Activated naive CD4-positive, alpha-beta T cell treated with anti-CD3 and anti-CD28 coated beads, Interleukin-2, amount 10 ng/mL, durations not matched to agents 5 hours and 36 hours (primary cell): ENCODE measurements around the gene TCFL5. TPM values are rescaled to one million over a fixed set of nuclear protein-coding genes. Genes with fewer than 3 reads are reported as not detected.

Experiments used
- total RNA-seq, 2 experiments: library from RNA; stranded (reverse); gene quantifications; one replicate each; pipeline ENCODE4 v1.2.3, GENCODE V29; 2021

Gene TCFL5
- total RNA-seq: 1 to 10 TPM; 9.5 to 9.9 TPM

DNA sequence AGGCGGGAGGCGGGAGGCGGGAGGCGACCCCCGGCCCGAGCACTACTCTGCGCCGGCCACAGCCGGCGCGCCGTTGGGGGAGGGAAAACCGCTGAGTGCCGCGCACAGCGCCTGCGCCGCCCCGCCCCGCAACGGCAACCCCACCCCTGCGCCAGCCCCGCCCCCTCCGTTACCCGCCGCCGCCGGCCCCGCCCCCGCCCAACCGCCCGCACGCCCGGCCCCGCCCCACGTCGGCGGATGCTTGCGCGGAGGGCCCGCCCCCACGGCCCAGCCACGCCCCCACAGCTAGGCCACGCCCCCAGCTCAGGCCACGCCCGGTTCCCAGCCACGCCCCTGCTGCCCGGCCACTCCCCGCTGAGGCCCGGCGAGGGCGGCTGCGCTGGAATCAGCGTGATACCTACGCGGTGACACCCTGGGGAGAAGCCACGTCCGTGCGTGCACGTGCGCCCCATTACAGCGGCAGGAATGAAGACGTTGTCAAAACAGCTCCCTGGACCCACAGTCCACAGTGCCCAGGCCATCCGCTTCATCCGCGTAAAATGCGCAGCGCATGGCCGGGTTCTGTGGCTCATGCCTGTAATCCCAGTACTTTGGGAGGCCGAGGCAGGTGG, at the start of gene TCFL5:
TCFL5 (minus strand) TSS at position 97 of the 611 bp plus-strand sequence. CDS start 152 bp downstream, outside the sequence.

DNA sequence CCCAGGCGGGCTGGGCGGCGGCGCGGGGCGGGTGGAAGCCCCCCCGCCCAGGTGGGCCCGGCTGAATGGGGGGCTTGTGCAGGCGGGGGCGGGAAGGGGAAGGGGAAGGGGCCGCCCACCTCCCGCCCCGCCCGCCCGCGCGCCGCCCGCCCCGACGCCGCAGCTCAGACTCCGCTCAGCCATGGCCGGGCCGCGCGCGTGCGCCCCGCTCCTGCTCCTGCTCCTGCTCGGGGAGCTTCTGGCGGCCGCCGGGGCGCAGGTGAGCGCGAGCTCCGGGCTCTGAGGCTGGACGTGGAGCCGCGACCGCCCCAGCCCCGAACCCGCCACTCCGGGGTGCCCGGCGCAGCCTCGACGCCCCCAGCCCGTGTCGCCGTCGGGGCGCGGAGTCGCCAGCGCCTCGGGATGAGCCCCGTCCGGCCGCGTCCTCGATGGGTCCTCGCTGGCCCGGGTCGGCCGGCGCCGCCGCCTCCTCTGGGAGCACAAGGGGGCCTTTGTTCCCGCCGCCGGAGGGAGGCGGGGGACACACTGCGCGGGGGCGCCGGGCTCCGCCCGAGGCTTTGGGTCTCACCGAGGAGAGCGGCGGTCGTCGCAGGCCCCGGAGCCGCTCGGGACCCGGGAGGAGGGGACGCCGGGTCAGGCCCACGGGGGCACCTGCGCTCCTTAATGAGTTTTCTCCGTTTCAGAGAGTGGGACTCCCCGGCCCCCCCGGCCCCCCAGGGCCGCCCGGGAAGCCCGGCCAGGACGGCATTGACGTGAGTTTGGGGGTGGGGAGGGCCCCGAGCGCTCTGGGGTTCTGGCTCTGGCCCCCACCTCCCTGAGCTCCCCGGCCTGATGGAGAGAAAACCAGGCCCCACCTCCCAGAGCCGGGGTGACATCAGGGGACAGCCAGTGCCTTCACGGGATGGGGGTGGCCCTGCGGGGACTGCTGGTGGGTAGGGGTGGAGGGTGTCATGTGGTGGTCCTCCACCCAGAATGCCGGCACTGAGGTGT, 44.4 kb downstream of the TCFL5 start, which contains the start of gene COL9A3:
COL9A3 (plus strand) TSS at position 167 of the 990 bp plus-strand sequence; CDS start at position 182, 15 bp downstream.

DNA sequence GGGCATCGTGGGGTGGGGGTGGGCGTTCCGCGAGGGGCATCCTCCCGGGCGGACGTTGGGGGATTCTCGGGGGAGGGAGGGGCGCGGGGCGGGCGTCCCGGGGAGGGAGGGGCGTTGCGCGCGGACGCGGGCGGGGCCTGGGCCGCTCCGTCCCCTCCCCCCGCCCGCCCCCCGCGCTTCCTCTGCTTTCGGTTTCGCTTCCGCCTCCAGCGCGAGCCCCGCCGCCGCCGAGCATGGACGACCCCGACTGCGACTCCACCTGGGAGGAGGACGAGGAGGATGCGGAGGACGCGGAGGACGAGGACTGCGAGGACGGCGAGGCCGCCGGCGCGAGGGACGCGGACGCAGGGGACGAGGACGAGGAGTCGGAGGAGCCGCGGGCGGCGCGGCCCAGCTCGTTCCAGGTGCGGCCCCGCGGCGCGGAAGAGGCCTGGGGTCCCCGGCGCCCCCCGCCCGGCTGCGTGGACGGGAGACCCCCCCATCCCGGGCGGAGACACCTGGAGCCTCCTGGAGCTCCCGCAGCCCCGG, 56.9 kb downstream of the TCFL5 start, which contains the start of gene OGFR:
OGFR (plus strand) TSS at position 209 of the 528 bp plus-strand sequence; CDS start at position 234, 25 bp downstream.

Other genes with a start within 250 kb of the TCFL5 start
- gene SLCO4A1, start 219.3 kb downstream of the TCFL5 start, total RNA-seq: 10 to 100 TPM; 58.0 to 66.6 TPM
- gene NTSR1, start 153.0 kb downstream of the TCFL5 start, total RNA-seq: under 1 TPM; 0.10 TPM
- 10 to 100 TPM; 14.5 to 15.0 TPM for gene MRGBP, start 65.3 kb downstream of the TCFL5 start, total RNA-seq
- gene OGFR, start 57.0 kb downstream of the TCFL5 start, total RNA-seq: 10 to 100 TPM; 60.9 to 64.4 TPM
- not detected for gene COL9A3, start 44.8 kb downstream of the TCFL5 start, total RNA-seq
- 10 to 100 TPM; 78.5 to 80.7 TPM for gene DIDO1, start 64.7 kb upstream of the TCFL5 start, total RNA-seq
- 10 to 100 TPM; 37.2 to 38.2 TPM for gene GID8, start 76.3 kb upstream of the TCFL5 start, total RNA-seq
- gene SLC17A9, start 90.9 kb upstream of the TCFL5 start, total RNA-seq: 10 to 100 TPM; 18.2 to 20.6 TPM
- gene BHLHE23, start 145.1 kb upstream of the TCFL5 start, total RNA-seq: not detected